DND-41 (cell line): ENCODE results near the gene TEDC1.

ENCODE experiments used
- ATAC-seq: fragments of 200-7000 bp; cut with Tn5 transposase; 3 replicates; pipeline ENCODE4 v1.9.1; 2021; ENCODE audit warnings: low read depth; ENCODE audit not compliant: insufficient read depth
- DNase-seq: peaks from one replicate; pipeline ENCODE4 v3.0.0-alpha.2; 2020
- H2AFZ ChIP-seq: 2 replicates; pipeline ENCODE4 v1.6.0; 2012; ENCODE audit warnings: low read depth, low read length
- H3K27ac ChIP-seq: 2 replicates; pipeline ENCODE4 v1.5.1; 2012; ENCODE audit warnings: low read length, inconsistent platforms
- H3K27me3 ChIP-seq: fragments of 200-600 bp; sonication (generic); 2 replicates; pipeline ENCODE4 v1.6.0; 2012; ENCODE audit warnings: low read length, mild to moderate bottlenecking, inconsistent platforms; ENCODE audit not compliant: insufficient read depth, poor library complexity
- H3K36me3 ChIP-seq: 2 replicates; pipeline ENCODE4 v1.5.1; 2012; ENCODE audit warnings: low read length, inconsistent platforms; ENCODE audit not compliant: insufficient read depth
- H3K4me1 ChIP-seq: 2 replicates; pipeline ENCODE4 v1.5.1; 2012; ENCODE audit warnings: mild to moderate bottlenecking, low read length; ENCODE audit not compliant: insufficient read depth
- H3K4me2 ChIP-seq: 2 replicates; pipeline ENCODE4 v1.6.0; 2012; ENCODE audit warnings: mild to moderate bottlenecking, moderate library complexity, low read length, inconsistent platforms; ENCODE audit not compliant: insufficient read depth
- H3K4me3 ChIP-seq, 2 experiments: fragments of 200-600 bp in 1 of 2; shearing (Covaris generic) in 1 of 2; 2 replicates each; pipeline ENCODE4 v1.5.1; 2012 to 2016; ENCODE audit warnings: inconsistent platforms in 2 of 2, low read length in 2 of 2, mild to moderate bottlenecking in 2 of 2, low read depth in 1 of 2, moderate library complexity in 1 of 2
- H3K79me2 ChIP-seq: 2 replicates; pipeline ENCODE4 v1.6.0; 2012; ENCODE audit warnings: low read length, inconsistent platforms; ENCODE audit not compliant: insufficient read depth
- H3K9ac ChIP-seq: 2 replicates; pipeline ENCODE4 v1.6.0; 2012; ENCODE audit warnings: low read depth, mild to moderate bottlenecking, inconsistent platforms, low read length, moderate library complexity
- H3K9me3 ChIP-seq: 2 replicates; pipeline ENCODE4 v1.5.1; 2012; ENCODE audit warnings: low read length, moderate library complexity, mild to moderate bottlenecking, inconsistent platforms; ENCODE audit not compliant: insufficient read depth, severe bottlenecking
- H4K20me1 ChIP-seq: 2 replicates; pipeline ENCODE4 v1.6.0; 2012; ENCODE audit warnings: low read length; ENCODE audit not compliant: insufficient read depth
- CTCF ChIP-seq: IDR thresholded peaks from 2 replicates; pipeline ENCODE4 v1.5.1; 2012; ENCODE audit warnings: borderline replicate concordance, low read length, moderate library complexity, mild to moderate bottlenecking; ENCODE audit not compliant: poor library complexity, severe bottlenecking; ENCODE audit errors: extremely low read depth
- EZH2 ChIP-seq: IDR thresholded peaks from 3 replicates; pipeline ENCODE4 v1.6.1; 2012; ENCODE audit warnings: borderline replicate concordance, low read depth, mild to moderate bottlenecking, moderate library complexity, low read length, inconsistent platforms; ENCODE audit not compliant: severe bottlenecking

TEDC1 gene

GRCh38 chr14:105503296-105503640 lies 12.2 kb downstream of the TEDC1 start:
- no peaks in the 10 kb centered on the region for H3K9me3 ChIP-seq
- no peak for DNase-seq
- H3K4me1 ChIP-seq, result no peaks in the 10 kb centered on the region
- no peak overlapping the region for H2AFZ ChIP-seq
- peaks cover 16% of the 10 kb centered on the region for H4K20me1 ChIP-seq
- no peaks in the 10 kb centered on the region for H3K79me2 ChIP-seq
- no peak overlapping the region for H3K9ac ChIP-seq
- H3K4me3 ChIP-seq, result no peak overlapping the region
- no peak for ATAC-seq
- H3K36me3 ChIP-seq, result peaks cover 11% of the 10 kb centered on the region
- no peak overlapping the region for H3K27ac ChIP-seq
- H3K4me2 ChIP-seq, result no peak overlapping the region
- TF ChIP-seq EZH2 (no peak), CTCF (no peak)
- peaks cover 7% of the 10 kb centered on the region for H3K27me3 ChIP-seq

- no peak overlapping the region for H2AFZ ChIP-seq
- ATAC-seq (no peak), DNase-seq (no peak)
- H3K4me2 ChIP-seq, result no peak overlapping the region
- H3K27me3 ChIP-seq, result peaks cover 7% of the 10 kb centered on the region
- H3K4me3 ChIP-seq, result no peak overlapping the region
- no peaks in the 10 kb centered on the region for H3K79me2 ChIP-seq
- H4K20me1 ChIP-seq, result peaks cover 16% of the 10 kb centered on the region
- TF ChIP-seq CTCF (no peak), EZH2 (no peak)
- no peaks in the 10 kb centered on the region for H3K9me3 ChIP-seq
- H3K27ac ChIP-seq, result no peak overlapping the region
- no peak overlapping the region for H3K9ac ChIP-seq
- no peaks in the 10 kb centered on the region for H3K4me1 ChIP-seq
- H3K36me3 ChIP-seq, result peaks cover 2% of the 10 kb centered on the region; the same call in 1 of the 2 replicates
Observed at GRCh38 chr14:105503935-105504692, 13.1 kb downstream of the TEDC1 start.

GRCh38 chr14:105505101-105505500 lies 14.1 kb downstream of the TEDC1 start:
- Histone ChIP-seq H3K4me1 (no peaks in the 10 kb centered on the region), H3K4me2 (no peak overlapping the region), H2AFZ (no peak overlapping the region), H3K9me3 (no peaks in the 10 kb centered on the region), H3K27ac (no peak overlapping the region), H4K20me1 (peaks cover 10% of the 10 kb centered on the region), H3K9ac (no peak overlapping the region), H3K36me3 (no peaks in the 10 kb centered on the region), H3K4me3 (no peak overlapping the region), H3K27me3 (peaks cover 7% of the 10 kb centered on the region), H3K79me2 (no peaks in the 10 kb centered on the region)
- DNase-seq (no peak), ATAC-seq (no peak)
- TF ChIP-seq CTCF, result no peak
- no peak for TF ChIP-seq EZH2
